ENCODE results near the gene MILR1.
A peak's percentile ranks its signal among the peaks of the same experiment; 100 is the strongest.
"Not testable (repeated sequence)": the region's sequence is repeated elsewhere in the genome, so short reads cannot be mapped to it uniquely, and the experiment has no call there.

MILR1 gene

GRCh38 chr17:64418506-64419339 is 30.2 kb upstream of the MILR1 start:
- no peak for FAIRE-seq
- DNase-seq (ENCODE audit: insufficient read length, low spot score), result peak; percentile 64

DNA sequence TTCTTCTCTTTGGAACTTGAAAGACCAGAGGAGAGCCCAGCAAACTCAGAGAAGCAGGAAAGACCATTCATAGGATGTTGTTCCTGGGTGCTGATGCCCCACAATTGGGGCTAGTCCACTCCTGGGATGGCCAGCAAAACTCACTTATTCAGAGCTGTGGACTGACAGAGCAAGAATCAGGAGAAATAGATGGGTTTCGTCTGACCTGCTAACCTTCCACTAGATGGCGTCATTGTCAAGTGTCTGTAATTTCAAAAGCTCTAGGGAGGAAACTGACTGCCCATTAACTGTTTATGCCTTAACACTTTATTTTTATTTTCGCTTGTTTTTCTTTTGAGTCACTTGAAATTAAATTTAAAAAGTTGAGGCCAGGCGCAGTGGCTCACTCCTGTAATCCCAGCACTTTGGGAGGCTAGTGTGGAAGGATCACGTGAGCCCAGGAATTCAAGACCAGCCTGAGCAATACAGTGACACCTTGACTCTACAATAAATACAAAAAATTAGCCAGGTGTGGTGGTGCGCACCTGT is 28.7 kb upstream of the MILR1 start:
- no peak for TF ChIP-seq POLR2A (IDR thresholded peaks at IDR 0.05; ENCODE audit: low read depth, low read length)
- DNase-seq (ENCODE audit: insufficient read length, low spot score) (peak; percentile 65), FAIRE-seq (no peak)

More at GRCh38 chr17:64418506-64419339, 30.2 kb upstream of the MILR1 start:
- no peak for TF ChIP-seq POLR2A (IDR thresholded peaks at IDR 0.05; ENCODE audit: low read depth, low read length)

DNA sequence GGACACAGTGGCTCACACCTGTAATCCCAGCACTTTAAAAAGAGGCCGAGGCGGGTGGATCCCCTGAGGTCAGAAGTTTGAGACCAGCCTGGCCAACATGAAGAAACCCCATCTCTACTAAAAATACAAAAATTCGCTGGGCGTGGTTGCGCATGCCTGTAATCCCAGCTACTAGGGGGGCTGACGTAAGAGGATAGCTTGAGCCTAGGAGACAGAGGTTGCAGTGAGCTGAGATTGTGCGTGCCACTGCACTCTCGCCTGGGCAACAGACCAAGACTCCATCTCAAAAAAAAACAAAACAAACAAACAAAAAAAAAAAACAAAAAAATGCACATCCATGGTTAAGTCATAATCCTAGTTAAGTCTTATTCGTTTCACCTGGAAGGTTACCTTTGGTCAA is 26.8 kb upstream of the MILR1 start:
- not testable (repeated sequence) for DNase-seq (ENCODE audit: insufficient read length, low spot score); FAIRE-seq

DNA sequence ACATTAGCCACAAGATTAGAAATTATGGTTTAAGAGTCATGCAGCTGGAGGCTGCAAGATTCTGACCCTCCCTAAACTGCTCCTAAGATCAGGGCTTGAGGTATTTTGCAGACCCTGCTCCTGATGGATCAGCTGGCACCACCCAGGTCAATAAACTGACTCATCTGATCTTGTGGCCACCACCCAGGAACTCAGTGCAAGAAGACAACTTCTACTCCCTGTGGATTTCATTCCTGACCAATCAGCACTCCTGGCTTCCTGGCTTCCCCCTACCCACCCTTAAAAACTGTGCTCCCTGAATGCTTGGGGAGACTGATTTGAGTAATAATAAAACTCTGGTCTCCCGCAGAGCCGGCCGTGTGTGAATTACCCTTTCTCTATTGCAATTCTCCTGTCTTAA is 25.0 kb upstream of the MILR1 start:
- DNase-seq (ENCODE audit: insufficient read length, low spot score) (no peak), FAIRE-seq (no peak)
- TF ChIP-seq POLR2A (IDR thresholded peaks at IDR 0.05; ENCODE audit: low read depth, low read length), result no peak

DNA sequence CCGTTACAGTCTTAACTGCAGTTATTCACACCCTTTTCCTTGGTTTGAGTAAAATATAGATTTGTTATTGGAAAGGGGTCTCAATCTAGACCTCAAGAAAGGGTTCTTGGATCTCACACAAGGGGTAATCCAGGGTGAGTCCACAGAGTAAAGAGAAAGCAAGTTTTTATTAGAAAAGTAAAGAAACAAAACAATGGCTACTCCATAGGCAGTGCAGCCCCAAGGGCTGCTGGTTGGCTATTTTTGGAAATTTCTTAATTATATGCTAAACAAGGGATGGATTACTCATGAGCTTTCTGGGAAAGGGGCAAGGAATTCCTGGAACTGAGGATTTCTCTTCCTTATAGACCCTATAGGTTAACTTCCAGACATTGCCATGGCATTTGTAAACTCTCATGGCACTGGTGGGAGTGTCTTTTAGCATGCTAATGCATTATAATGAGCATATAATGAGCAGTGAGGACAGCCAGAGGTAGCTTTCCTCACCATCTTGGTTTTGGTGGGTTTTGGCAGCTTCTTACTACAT is 24.5 kb upstream of the MILR1 start:
- DNase-seq (ENCODE audit: insufficient read length, low spot score) (no peak), FAIRE-seq (no peak)
- TF ChIP-seq POLR2A (IDR thresholded peaks at IDR 0.05; ENCODE audit: low read depth, low read length), result no peak

DNA sequence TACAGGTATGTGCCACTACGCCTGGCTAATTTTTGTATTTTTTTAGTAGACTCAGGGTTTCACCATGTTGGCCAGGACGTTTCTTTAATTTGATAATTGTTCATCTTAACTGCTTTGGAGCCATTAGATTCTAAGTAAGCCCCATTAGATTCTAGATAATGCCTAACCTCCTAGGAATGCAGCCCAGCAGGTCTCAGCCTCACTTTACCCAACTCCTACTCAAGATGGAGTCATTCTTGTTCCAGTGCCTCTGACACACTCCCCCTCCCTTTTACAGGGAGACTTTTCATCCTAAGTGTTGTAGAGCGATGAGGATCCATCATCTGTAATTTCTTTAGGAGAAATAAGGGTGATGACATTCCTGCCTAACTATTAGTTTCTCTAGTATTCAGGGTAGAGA is 23.7 kb upstream of the MILR1 start:
- DNase-seq (ENCODE audit: insufficient read length, low spot score) (no peak), FAIRE-seq (no peak)
- no peak for TF ChIP-seq POLR2A (IDR thresholded peaks at IDR 0.05; ENCODE audit: low read depth, low read length)

- no peak for DNase-seq (ENCODE audit: insufficient read length, low spot score)
- FAIRE-seq, result no peak
Observed at GRCh38 chr17:64426596-64426995, 22.3 kb upstream of the MILR1 start.

DNA sequence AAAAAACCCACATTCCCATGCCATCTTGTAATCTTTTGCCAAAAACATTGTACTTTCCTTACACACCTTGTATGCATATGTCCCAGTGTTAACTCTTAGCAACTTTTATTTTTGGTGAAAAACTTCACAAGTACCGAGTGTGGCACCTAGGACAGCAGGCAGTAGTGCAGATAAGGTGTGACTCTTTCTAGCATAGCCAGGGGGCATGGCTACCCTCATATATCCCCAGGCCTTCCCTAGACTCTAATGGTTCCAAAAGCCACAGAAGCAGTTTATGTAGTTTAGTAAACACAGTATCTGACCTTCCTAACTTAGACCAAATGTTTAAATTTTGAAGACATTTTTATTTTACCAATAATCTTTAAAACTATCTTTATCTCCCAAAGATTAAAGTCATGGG is 20.5 kb upstream of the MILR1 start:
- DNase-seq (ENCODE audit: insufficient read length, low spot score) (no peak), FAIRE-seq (no peak)
- no peak for TF ChIP-seq POLR2A (IDR thresholded peaks at IDR 0.05; ENCODE audit: low read depth, low read length)

More at GRCh38 chr17:64426596-64426995, 22.3 kb upstream of the MILR1 start:
- no peak for TF ChIP-seq POLR2A (IDR thresholded peaks at IDR 0.05; ENCODE audit: low read depth, low read length)

- FAIRE-seq; DNase-seq (ENCODE audit: insufficient read length, low spot score): not testable (repeated sequence)
Observed at GRCh38 chr17:64430036-64430435, 18.9 kb upstream of the MILR1 start.

DNA sequence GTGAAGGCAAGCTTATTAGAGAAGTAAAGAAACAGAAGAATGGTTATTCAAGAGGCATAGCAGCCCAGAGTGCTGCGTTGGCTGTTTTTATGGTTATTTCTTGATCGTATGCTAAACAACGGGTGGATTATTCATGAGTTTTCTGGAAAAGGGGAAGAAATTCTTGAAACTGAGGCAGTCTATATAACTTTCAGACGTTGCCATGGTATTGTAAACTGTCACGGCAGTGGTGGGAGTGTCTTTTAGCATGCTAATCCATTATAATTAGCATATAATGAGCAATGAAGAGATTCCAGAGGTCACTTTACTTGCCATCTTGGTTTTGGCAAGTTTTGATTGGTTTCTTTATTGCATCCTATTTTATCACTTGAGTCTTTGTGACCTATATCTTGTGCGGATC is 17.4 kb upstream of the MILR1 start:
- DNase-seq (ENCODE audit: insufficient read length, low spot score), result no peak
- no peak for FAIRE-seq
- no peak for TF ChIP-seq POLR2A (IDR thresholded peaks at IDR 0.05; ENCODE audit: low read depth, low read length)

DNA sequence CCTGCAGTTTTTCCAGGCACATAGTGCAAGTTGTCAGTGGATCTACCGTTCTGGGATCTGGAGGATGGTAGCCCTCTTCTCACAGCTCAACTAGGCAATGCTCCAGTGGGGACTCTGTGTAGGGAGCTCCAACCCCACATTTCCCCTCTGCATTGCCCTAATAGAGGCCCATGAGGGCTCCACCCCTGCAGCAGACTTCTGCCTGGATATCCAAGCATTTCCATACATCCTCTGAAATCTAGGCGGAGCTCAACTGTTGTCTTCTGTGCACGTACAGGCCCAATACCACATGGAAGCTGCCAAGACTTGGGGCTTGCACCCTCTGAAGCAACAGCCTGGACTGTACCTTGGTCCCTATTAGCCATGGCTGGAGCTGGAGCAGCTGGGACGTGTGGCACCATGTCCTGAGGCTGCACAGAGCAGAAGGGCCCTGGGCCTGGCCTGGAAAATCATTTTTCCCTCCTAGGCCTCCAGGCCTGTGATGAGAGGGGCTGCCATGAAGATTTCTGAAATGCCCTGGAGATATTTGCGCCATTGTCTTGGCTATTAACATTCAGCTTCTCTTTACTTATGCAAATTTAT is 10.9 kb upstream of the MILR1 start:
- TF ChIP-seq POLR2A (IDR thresholded peaks at IDR 0.05; ENCODE audit: low read depth, low read length), result no peak
- DNase-seq (ENCODE audit: insufficient read length, low spot score) (no peak), FAIRE-seq (no peak)

GRCh38 chr17:64439521-64439920 is 9.4 kb upstream of the MILR1 start:
- not testable (repeated sequence) for FAIRE-seq; DNase-seq (ENCODE audit: insufficient read length, low spot score)

DNA sequence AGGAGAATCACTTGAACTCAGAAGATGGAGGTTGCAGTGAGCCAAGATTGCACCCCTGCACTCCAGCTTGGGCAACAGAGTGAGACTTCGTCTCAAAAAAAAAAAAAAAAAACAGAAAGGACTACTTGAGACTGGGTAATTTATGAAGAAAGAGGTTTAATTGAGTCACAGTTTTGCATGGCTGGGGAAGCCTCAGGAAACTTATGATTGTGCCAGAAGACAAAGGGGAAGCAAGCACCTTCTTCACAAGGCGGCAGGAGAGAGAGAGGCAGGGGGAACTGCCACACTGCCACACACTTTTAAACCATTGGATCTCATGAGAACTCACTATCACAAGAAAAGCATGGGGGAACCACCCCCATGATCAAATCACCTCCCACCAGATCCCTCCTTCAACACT is 9.0 kb upstream of the MILR1 start:
- TF ChIP-seq POLR2A (IDR thresholded peaks at IDR 0.05; ENCODE audit: low read depth, low read length), result no peak
- FAIRE-seq (no peak), DNase-seq (ENCODE audit: insufficient read length, low spot score) (no peak)

DNA sequence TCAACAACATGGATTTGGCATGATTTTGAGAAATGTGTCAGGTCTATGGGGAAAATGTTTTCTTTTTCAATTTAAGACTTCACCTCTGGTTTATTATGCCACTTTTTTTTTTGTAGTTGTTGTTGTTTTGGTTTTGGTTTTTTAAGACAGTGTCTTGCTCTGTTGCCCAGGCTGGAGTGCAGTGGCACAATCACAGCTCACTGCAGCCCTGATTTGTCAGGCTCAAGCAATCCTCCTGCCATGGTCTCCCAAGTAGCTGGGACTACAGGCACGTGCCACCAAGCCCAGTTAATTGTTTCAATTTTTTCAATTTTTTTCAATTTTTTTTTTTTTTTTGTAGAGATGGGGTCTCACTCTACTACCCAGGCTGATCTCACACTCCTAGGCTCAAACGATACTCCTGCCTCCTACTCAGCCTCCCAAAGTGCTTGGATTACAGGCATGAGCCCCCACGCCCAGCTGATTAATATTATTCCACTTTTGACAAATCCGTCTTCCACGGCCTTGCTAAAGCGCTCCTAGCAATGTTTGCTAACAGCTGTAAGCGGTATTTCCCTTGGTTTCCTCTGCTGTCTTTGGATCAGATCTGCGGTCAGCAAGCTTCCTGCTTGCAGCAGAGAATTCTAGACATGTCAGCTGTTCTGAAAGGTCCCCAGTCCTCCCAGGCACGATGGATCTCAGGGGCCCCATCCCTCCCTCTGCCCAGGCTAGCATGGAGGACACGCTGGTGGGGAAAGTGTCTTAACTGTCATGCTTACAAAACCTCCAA is 7.0 kb upstream of the MILR1 start:
- DNase-seq (ENCODE audit: insufficient read length, low spot score) (no peak), FAIRE-seq (no peak)
- TF ChIP-seq POLR2A (IDR thresholded peaks at IDR 0.05; ENCODE audit: low read depth, low read length), result no peak

Data from H54 (cell line).